GM21526 (cell line): ENCODE data around the gene MCM3AP.

ENCODE experiments used
- ATAC-seq: cut with Tn5 transposase; IDR thresholded peaks from one replicate; pipeline ENCODE4 v1.9.1; 2021; ENCODE audit warnings: moderate library complexity; ENCODE audit not compliant: unreplicated experiment, low FRiP score

The MCM3AP gene

GRCh38 chr21:46274797-46275390, 10.5 kb downstream of the MCM3AP start:
- no peak for ATAC-seq

DNA sequence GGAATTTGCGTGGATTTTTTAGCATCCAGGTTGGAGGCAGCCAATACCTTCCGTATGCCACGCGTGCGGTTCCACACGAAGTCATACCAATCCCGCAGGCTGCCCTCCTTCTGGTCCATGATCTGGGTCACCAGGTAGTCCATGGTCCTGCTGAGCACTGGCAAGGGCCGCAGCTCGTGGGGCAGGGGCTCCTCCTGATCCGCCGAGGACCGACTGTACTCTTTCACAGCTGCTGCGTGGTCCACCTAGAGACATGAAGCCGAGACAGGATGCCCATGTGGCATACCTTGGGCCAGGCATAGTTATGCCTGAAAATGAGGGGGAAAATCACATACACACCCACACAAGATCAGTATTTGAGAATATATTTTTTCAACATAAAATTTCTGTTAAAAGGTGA, 12.1 kb downstream of the MCM3AP start:
- ATAC-seq = no peak

- no peak for ATAC-seq
These were observed 15.9 kb downstream of the MCM3AP start for GRCh38 chr21:46269466-46269865.

- ATAC-seq = no peak
These were observed 17.0 kb downstream of the MCM3AP start for GRCh38 chr21:46268371-46268770.

GRCh38 chr21:46266946-46267345, 18.5 kb downstream of the MCM3AP start:
- no peak for ATAC-seq

DNA sequence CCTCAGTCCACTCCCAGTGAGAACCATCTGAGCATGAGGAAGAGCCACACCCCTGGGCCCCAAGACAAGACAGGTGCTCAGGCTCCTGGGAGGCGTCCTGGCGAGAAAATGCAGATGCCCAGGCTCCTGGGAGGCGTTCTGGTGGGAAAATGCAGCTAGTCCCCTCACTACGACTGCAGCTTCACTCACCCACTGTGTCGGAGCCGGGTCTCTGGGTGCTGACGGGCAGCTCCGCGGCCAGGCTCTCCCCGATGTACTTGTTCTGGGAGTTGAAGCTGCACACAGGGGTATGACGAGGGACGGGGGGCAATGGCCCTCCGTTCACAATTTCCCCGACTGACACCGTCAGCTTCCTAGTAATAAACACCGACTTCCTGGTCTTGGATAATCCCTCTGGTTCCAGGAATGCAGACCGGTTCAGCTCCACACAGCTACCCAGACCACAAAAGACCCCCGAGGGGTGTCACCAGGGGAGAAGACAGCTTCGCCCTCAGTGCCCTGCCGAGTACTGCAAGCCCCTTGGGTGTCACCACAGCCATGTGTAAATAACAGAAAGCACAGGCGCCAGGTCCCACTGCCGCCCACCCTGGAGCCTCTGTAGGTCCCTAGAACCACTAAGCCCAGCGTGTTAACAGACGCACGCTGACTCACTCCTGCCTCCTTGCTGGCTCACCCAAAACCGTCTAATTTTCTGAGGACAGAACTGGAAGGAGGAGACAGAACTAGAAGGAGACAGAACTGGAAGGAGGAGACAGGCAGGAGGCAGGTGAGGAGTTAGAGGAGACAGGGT, 19.5 kb downstream of the MCM3AP start:
- ATAC-seq = no peak

DNA sequence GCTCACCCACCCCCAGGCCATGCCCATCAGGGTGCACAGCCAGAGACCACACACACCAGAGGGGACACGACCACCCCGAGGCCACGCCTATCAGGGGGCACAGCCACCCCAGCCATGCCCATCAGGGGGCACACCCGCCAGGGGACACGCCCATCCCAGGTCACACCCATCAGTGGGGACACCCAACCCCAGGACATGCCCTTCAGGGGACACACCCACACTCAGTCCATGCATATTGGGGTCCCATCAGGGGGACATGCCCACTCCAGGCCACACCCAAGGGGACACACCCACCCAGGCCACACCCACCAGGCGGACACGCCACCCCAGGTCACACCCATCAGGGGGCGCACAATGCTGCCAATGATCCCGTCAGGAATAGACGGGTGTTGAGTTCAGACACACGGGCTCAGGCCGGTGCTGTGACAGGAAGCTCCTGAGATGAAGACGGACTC, 20.7 kb downstream of the MCM3AP start:
- ATAC-seq = no peak

DNA sequence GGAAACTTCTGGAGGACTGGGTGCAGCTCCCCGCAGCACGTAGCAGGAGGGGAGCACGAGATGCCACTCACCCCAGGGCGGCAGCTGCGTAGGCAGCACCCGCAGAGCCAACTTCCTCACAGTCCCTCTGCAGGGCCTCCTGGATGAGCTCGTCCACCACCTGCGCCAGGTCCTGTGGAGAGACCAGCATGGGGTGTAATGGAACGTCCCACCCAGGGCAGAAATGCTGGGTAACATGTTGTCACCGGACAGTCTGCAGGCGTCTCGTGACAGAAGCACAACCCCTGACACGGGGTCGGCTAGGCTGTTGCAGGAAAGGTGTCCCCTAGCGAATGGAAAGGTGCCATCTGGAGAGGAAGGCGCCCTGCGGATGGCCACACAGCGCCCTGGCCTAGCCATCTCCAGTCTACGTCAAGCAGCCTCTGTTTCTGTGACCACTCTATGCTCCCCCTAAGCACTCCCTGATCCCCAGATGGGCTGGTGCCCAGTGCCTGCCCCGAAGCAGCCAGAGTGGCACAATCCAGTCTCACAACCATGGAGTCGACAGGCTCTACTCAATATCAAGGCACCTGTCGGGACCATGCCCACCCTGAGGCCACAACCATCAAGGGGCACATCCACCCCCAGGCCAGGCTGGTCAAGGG, 21.2 kb downstream of the MCM3AP start:
- ATAC-seq = no peak

DNA sequence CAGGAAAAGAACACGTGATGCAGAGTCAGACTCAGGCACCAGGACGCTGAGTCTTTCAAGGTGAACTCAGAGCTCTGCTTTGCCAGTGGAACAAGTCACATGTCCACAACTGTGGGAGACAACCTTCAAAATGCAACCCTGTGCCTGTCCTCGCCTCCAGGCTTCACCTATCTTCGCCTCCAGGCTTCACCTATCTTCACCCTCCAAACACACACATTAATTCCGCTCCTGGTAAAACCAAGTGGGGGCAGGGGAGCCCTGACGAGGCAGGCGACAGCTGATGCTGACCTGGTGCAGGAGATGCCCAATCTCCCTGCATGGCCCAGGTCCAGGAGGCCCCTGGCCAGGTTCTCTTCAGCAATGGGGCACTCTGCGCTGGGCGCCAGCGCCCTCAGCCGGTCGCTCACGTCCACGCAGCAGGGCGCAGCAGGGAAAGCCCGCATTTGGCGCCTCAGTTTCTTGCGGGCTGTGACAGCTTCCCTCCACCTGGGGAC, 28.9 kb downstream of the MCM3AP start:
- no peak for ATAC-seq

GRCh38 chr21:46255758-46256337, 29.6 kb downstream of the MCM3AP start:
- no peak for ATAC-seq

DNA sequence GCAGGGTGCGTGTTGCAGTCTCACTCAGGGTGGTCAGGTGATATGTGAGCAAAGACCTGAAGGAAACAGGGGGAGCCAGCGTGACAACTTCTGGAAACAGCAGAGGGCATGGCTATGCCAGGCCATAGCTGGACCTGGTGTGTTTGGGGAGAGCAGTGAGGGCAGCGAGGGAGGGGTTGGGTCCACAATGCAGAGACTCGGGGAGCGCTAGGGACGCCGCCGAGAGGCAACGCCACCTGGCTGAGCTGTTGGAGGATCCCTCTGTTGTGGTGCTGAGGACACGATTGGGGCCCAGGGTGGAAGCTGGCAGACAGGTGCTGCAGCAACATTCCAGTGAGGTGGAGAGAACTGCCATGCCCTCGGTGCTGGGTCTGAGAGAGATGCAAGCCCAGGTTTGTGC, 30.2 kb downstream of the MCM3AP start:
- ATAC-seq = no peak

DNA sequence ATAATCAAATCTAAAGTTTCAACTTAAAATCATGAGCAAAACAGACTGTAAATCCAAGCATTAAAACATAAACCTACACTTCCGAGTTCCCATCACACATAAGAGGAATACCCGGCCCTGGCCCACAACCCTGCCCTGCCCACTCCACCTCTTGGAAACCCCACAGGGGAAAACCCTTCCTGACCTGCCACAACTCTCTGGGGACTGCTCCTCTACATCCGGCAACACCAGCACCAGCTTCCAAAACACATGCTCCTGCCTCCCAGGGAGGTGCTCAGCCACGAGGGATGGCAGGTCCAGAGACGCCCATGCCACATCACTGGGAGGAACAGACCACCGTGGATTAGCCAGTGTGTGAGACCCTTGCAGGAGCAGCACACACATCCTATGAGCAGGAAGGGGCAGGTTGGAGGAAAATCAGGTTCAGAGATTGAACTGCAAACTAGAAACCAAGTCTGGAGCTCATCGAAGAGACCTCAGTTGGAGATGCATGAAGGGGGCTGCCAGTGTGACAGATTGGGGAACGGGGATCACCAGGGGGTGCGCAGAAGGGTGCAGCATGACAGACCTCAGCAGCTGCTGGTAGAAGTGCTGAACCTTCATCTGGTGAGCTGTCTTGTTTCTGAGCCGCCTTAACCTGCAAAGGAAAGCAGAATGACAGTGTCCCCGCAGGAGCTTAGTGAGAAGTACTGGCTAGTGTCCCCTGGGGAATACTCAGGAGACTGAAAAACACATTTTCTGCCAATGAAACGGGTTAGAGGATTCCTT, 31.0 kb downstream of the MCM3AP start:
- no peak for ATAC-seq

GRCh38 chr21:46253610-46254124, 31.7 kb downstream of the MCM3AP start:
- ATAC-seq = no peak

DNA sequence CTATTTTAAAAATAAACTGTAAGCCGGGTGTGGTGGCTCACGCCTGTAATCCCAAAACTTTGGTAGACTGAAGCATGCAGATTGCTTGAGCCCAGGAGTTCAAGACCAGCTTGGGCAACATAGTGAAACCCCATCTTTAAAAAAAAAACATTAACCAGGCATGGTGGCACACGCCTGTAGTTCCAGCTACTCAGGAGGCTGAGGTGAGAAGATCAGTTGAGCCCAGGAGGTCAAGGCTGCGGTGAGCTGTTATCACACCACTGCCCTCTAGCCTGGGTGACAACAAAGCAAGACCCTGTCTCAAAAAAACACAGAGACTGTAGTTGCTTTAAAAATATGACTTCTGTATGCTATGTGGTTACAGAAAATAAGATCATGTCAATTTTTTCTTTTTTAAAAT, 32.6 kb downstream of the MCM3AP start:
- no peak for ATAC-seq

DNA sequence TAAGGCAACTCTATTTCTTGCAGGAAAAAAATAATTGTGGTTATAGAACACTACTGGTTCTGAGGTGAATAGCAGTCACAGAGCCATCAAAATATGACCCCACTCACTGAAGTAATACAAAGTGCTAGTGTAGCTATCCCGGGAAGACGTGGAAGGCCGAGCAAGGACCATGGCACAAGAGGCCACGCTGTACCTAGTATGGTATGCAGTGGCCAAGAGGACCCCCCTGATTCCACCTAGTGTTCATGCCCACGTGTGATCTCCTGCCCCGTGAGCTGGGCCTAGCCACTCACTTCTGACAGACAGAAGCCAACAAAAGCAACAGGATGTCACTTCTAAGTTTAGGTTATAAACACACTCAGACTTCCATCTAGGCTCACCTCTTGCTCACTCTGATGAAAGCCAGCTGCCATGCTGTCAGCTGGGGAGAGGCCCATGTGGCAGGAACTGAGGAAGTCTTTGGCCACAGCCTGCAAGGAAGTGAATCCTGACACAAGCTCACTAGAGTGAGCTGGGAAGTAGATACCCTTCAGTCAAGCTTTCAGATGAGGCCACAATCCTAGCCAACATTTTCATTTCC, 35.2 kb downstream of the MCM3AP start:
- ATAC-seq = no peak

- ATAC-seq = no peak
These were observed 36.6 kb downstream of the MCM3AP start for GRCh38 chr21:46248827-46249226.

- ATAC-seq = no peak
These were observed 37.0 kb downstream of the MCM3AP start for GRCh38 chr21:46248422-46248782.

GRCh38 chr21:46247699-46248421, 37.6 kb downstream of the MCM3AP start:
- no peak for ATAC-seq

DNA sequence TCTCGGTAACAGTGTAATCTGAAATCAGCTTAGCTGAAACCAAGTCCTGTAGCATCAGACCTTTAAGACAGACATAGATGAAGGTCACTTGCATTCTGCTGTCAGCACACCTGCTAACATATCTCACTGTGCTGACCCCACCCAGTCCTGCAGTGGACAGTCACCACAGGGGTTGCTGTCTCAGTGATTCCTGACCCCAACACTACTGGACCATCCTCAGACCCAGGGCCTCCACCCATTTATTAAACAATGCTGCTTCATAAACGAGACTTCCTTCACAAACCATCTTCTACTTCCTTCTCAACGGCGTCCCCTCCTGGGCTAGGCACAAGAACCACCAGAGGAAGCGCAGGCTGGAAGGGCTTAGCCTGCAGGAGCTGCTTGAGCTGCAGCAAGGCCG, 39.1 kb downstream of the MCM3AP start:
- ATAC-seq = no peak
